WTC11 (cell line): Measurements from ENCODE around the gene TTC33. TPM values are rescaled to one million over a fixed set of nuclear protein-coding genes. Genes with fewer than 3 reads are reported as not detected.
A peak's percentile ranks its signal among the peaks of the same experiment; 100 is the strongest.

Experiments used
- ATAC-seq: fragments of 200-7000 bp; cut with Tn5 transposase; 2 replicates; pipeline ENCODE4 v1.10.0; 2021; ENCODE audit warnings: mild to moderate bottlenecking, moderate library complexity
- CTCF ChIA-PET: fragments of 300-600 bp; sonication (Branson Sonifier 250); formaldehyde crosslinking; loops from one replicate; lab custom pipeline; 2021; ENCODE audit warnings: antibody characterized with exemption; lab: Charles Lee
- POLR2A ChIA-PET: fragments of 350-600 bp; sonication (Branson Sonifier 250); formaldehyde crosslinking; loops from one replicate; lab custom pipeline; 2021; ENCODE audit warnings: antibody characterized with exemption; lab: Charles Lee
- DNase-seq: peaks from one replicate; pipeline ENCODE4 v3.0.0; 2021; ENCODE audit warnings: low spot score
- H3K27ac Mint-ChIP-seq: 2 replicates; pipeline ENCODE4 v1.8.0; 2021; ENCODE audit warnings: mixed read lengths
- H3K27me3 Mint-ChIP-seq: 2 replicates; pipeline ENCODE4 v1.8.0; 2021; ENCODE audit warnings: low read depth, mild to moderate bottlenecking, moderate library complexity, mixed read lengths
- H3K36me3 Mint-ChIP-seq: 2 replicates; pipeline ENCODE4 v1.8.0; 2021; ENCODE audit warnings: mixed read lengths
- H3K4me1 Mint-ChIP-seq: 2 replicates; pipeline ENCODE4 v1.8.0; 2022; ENCODE audit warnings: mixed read lengths
- H3K4me3 Mint-ChIP-seq: 2 replicates; pipeline ENCODE4 v1.8.0; 2021; ENCODE audit warnings: mild to moderate bottlenecking, moderate library complexity, mixed read lengths
- H3K9me3 Mint-ChIP-seq: 2 replicates; pipeline ENCODE4 v1.8.0; 2021; ENCODE audit warnings: mixed read lengths
- FOXP1 ChIP-seq: sonication (generic); formaldehyde crosslinking; IDR thresholded peaks from 2 replicates; pipeline ENCODE4 v1.8.0; 2022; ENCODE audit warnings: missing genetic modification reagents, mild to moderate bottlenecking, moderate library complexity, borderline replicate concordance
- HMGXB4 ChIP-seq: sonication (generic); formaldehyde crosslinking; IDR thresholded peaks from 2 replicates; pipeline ENCODE4 v1.8.1; 2023; ENCODE audit warnings: mild to moderate bottlenecking, moderate library complexity, missing genetic modification reagents
- IRF1 ChIP-seq: sonication (generic); formaldehyde crosslinking; IDR thresholded peaks from 2 replicates; pipeline ENCODE4 v1.8.0; 2023; ENCODE audit warnings: missing genetic modification reagents
- JUN ChIP-seq: sonication (generic); formaldehyde crosslinking; IDR thresholded peaks from 2 replicates; pipeline ENCODE4 v1.8.0; 2023; ENCODE audit warnings: mild to moderate bottlenecking, missing genetic modification reagents
- MAX ChIP-seq: sonication (generic); formaldehyde crosslinking; IDR thresholded peaks from 2 replicates; pipeline ENCODE4 v1.8.0; 2022; ENCODE audit warnings: mild to moderate bottlenecking, missing genetic modification reagents
- NFE2L1 ChIP-seq: sonication (generic); formaldehyde crosslinking; IDR thresholded peaks from 2 replicates; pipeline ENCODE4 v1.8.1; 2023; ENCODE audit warnings: missing genetic modification reagents
- NR2C2 ChIP-seq: sonication (generic); formaldehyde crosslinking; IDR thresholded peaks from 2 replicates; pipeline ENCODE4 v1.8.0; 2022; ENCODE audit warnings: mild to moderate bottlenecking, missing genetic modification reagents
- OVOL2 ChIP-seq: fragments of 250-450 bp; sonication (Bioruptor Pico); IDR thresholded peaks from 2 replicates; pipeline ENCODE4 v1.9.0; 2021; ENCODE audit warnings: mild to moderate bottlenecking, borderline replicate concordance
- TEAD1 ChIP-seq: sonication (generic); formaldehyde crosslinking; IDR thresholded peaks from 2 replicates; pipeline ENCODE4 v1.8.0; 2022; ENCODE audit warnings: mild to moderate bottlenecking, missing genetic modification reagents
- USF1 ChIP-seq: sonication (generic); formaldehyde crosslinking; IDR thresholded peaks from 2 replicates; pipeline ENCODE4 v1.8.0; 2022; ENCODE audit warnings: mild to moderate bottlenecking, missing genetic modification reagents
- ZBTB43 ChIP-seq: sonication (generic); formaldehyde crosslinking; IDR thresholded peaks from 2 replicates; pipeline ENCODE4 v1.8.1; 2023; ENCODE audit warnings: mild to moderate bottlenecking, missing genetic modification reagents
- ZNF423 ChIP-seq: fragments of 250-450 bp; sonication (Bioruptor Pico); IDR thresholded peaks from 2 replicates; pipeline ENCODE4 v2.1.2; 2022; ENCODE audit warnings: mild to moderate bottlenecking, moderate library complexity
- total RNA-seq: library from RNA; stranded (reverse); gene quantifications from 3 replicates; pipeline ENCODE4 v1.2.3, GENCODE V29; 2021
- TF ChIP-seq, protein P1 (sequence below): sonication (generic); formaldehyde crosslinking; IDR thresholded peaks from 2 replicates; pipeline ENCODE4 v1.8.0; 2023; ENCODE audit warnings: mild to moderate bottlenecking, missing genetic modification reagents
- TF ChIP-seq, protein P2 (sequence below): fragments of 200-600 bp; IDR thresholded peaks from 2 replicates; pipeline ENCODE4 v1.8.0; 2022; ENCODE audit warnings: antibody characterized with exemption

Gene TTC33
- total RNA-seq, 1 experiment from 2014 or later: 9.2 TPM

DNA sequence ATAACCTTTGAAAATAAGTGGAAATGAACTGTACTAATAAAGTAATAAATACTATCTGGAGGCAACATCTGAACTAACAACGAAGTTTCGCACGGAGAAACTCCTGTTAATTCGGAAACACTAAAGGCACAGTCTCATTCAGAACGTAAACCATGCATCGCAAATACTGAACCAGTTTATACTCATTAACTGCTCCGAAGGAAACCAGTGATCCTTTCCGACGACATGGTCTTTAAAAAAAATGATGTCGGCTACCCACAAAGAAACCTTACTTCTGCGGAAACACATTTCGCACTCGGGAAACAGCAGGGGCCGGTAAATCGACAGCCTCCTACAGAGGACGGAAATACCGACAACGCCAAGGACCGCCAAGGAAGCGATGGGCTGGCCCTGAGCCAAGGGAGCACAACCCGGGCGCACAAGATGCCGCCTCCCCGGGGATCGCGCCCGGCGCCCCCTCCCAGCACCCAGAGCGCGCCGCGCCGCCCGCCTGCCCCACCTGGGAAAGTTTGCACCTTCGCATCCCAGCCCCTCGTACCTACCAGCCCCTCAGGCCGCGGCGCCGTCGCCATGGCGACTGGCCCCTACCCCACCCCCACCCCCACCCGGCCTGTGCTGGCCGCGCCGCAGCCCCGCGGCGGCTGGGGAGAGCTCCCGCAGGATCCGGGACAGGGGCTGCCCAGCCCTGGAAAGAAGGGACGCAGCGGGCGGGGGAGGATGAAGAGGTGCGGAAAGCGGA is 41.7 kb upstream of the TTC33 start:
- POLR2A ChIA-PET: interaction anchor here (0.5 to 2.0 kb wide), 3 partner anchors 11 to 97 kb away, joined by 5 to 9 read pairs (median 7); no protein-coding TSS in a partner anchor
- peaks cover 7% of the 10 kb centered on the region for H3K36me3 Mint-ChIP-seq
- H3K4me3 Mint-ChIP-seq: peak overlapping the region; percentile 86
- no peaks in the 10 kb centered on the region; the same call in 1 of the 2 replicates for H3K27me3 Mint-ChIP-seq
- peak overlapping the region; percentile 91 for H3K27ac Mint-ChIP-seq
- peak; percentile 71 for ATAC-seq
- CTCF ChIA-PET: interaction anchor here (0.6 to 2.0 kb wide), 4 partner anchors 26 to 107 kb away, joined by 3 to 13 read pairs (median 5); no protein-coding TSS in a partner anchor
- peak; percentile 73 for DNase-seq
- H3K4me1 Mint-ChIP-seq: peaks cover 52% of the 10 kb centered on the region
- TF ChIP-seq ZBTB43 (CRISPR knock-in tag): 0 out of 2 replicates have a peak, but pooled peaks have one; percentile 31
- TF ChIP-seq NFE2L1: no peak
- TF ChIP-seq ZNF423 (CRISPR knock-in tag): peak; percentile 42; the same call in 1 of the 2 replicates
- no peak for TF ChIP-seq NR2C2 (CRISPR knock-in tag)
- TF ChIP-seq FOXP1: 0 out of 2 replicates have a peak, but pooled peaks have one; percentile 32
- TF ChIP-seq IRF1 (CRISPR knock-in tag): peak; percentile 31; the same call in 1 of the 2 replicates
- TF ChIP-seq JUN (CRISPR knock-in tag): 0 out of 2 replicates have a peak, but pooled peaks have one; percentile 43
- peak; percentile 17; the same call in 1 of the 2 replicates for TF ChIP-seq USF1 (CRISPR knock-in tag)
- TF ChIP-seq, protein P1, sequence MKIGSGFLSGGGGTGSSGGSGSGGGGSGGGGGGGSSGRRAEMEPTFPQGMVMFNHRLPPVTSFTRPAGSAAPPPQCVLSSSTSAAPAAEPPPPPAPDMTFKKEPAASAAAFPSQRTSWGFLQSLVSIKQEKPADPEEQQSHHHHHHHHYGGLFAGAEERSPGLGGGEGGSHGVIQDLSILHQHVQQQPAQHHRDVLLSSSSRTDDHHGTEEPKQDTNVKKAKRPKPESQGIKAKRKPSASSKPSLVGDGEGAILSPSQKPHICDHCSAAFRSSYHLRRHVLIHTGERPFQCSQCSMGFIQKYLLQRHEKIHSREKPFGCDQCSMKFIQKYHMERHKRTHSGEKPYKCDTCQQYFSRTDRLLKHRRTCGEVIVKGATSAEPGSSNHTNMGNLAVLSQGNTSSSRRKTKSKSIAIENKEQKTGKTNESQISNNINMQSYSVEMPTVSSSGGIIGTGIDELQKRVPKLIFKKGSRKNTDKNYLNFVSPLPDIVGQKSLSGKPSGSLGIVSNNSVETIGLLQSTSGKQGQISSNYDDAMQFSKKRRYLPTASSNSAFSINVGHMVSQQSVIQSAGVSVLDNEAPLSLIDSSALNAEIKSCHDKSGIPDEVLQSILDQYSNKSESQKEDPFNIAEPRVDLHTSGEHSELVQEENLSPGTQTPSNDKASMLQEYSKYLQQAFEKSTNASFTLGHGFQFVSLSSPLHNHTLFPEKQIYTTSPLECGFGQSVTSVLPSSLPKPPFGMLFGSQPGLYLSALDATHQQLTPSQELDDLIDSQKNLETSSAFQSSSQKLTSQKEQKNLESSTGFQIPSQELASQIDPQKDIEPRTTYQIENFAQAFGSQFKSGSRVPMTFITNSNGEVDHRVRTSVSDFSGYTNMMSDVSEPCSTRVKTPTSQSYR (CRISPR knock-in tag): peak; percentile 41; the same call in 1 of the 2 replicates
- TF ChIP-seq, protein P2, sequence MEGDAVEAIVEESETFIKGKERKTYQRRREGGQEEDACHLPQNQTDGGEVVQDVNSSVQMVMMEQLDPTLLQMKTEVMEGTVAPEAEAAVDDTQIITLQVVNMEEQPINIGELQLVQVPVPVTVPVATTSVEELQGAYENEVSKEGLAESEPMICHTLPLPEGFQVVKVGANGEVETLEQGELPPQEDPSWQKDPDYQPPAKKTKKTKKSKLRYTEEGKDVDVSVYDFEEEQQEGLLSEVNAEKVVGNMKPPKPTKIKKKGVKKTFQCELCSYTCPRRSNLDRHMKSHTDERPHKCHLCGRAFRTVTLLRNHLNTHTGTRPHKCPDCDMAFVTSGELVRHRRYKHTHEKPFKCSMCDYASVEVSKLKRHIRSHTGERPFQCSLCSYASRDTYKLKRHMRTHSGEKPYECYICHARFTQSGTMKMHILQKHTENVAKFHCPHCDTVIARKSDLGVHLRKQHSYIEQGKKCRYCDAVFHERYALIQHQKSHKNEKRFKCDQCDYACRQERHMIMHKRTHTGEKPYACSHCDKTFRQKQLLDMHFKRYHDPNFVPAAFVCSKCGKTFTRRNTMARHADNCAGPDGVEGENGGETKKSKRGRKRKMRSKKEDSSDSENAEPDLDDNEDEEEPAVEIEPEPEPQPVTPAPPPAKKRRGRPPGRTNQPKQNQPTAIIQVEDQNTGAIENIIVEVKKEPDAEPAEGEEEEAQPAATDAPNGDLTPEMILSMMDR: no peak
- peak; percentile 42 for TF ChIP-seq MAX (CRISPR knock-in tag)
- peak; percentile 50 for TF ChIP-seq HMGXB4 (CRISPR knock-in tag)
- TF ChIP-seq TEAD1 (CRISPR knock-in tag): peak; percentile 39
- TF ChIP-seq OVOL2 (CRISPR knock-in tag): no peak
- H3K9me3 Mint-ChIP-seq: no peaks in the 10 kb centered on the region
